GM12878 (cell line): ENCODE data around the gene TPM4. TPM values are rescaled to one million over a fixed set of nuclear protein-coding genes. Genes with fewer than 3 reads are reported as not detected.
A peak's percentile ranks its signal among the peaks of the same experiment; 100 is the strongest.

Source experiments
- ASH2L ChIP-seq: fragments of 300-600, 200-600 bp; sonication (generic); IDR thresholded peaks from 2 replicates; pipeline ENCODE4 v1.6.1; 2017; ENCODE audit warnings: low read depth, mild to moderate bottlenecking, borderline replicate concordance
- GABPA ChIP-seq: IDR thresholded peaks from 2 replicates; pipeline ENCODE4 v1.6.1; 2014; ENCODE audit warnings: antibody characterized with exemption, low read depth, mild to moderate bottlenecking, inconsistent platforms
- IKZF2 ChIP-seq, 2 experiments: fragments of 450-650 bp; IDR thresholded peaks; 2 replicates each; pipeline ENCODE4 v1.6.1; 2017; ENCODE audit warnings: mild to moderate bottlenecking in 2 of 2, moderate library complexity in 2 of 2
- MXI1 ChIP-seq: fragments of 150-350 bp; IDR thresholded peaks from 2 replicates; pipeline ENCODE4 v1.6.1; 2011; ENCODE audit warnings: low read depth, mild to moderate bottlenecking, inconsistent platforms, low read length, improper control_type of control experiment
- NRF1 ChIP-seq: conservative IDR thresholded peaks from 2 replicates; pipeline ENCODE4 v1.6.1; 2011; ENCODE audit warnings: mild to moderate bottlenecking, low read depth, low read length, improper control_type of control experiment
- PAX8 ChIP-seq: fragments of 450-650 bp; IDR thresholded peaks from 2 replicates; pipeline ENCODE4 v1.6.1; 2017; ENCODE audit warnings: mild to moderate bottlenecking, moderate library complexity
- POLR2AphosphoS5 ChIP-seq: IDR thresholded peaks from 2 replicates; pipeline ENCODE4 v1.6.1; 2011; ENCODE audit warnings: mild to moderate bottlenecking, low read length, inconsistent platforms
- SMAD1 ChIP-seq: fragments of 450-650 bp; IDR thresholded peaks from 2 replicates; pipeline ENCODE4 v1.6.1; 2018; ENCODE audit warnings: mild to moderate bottlenecking, low read depth; ENCODE audit not compliant: partially characterized antibody
- YBX1 ChIP-seq: fragments of 450-650 bp; IDR thresholded peaks from 2 replicates; pipeline ENCODE4 v1.6.1; 2016; ENCODE audit warnings: antibody characterized with exemption
- ZSCAN29 ChIP-seq: fragments of 450-650 bp; IDR thresholded peaks from 2 replicates; pipeline ENCODE4 v1.6.1; 2017; ENCODE audit warnings: mild to moderate bottlenecking, moderate library complexity
- polyA plus RNA-seq, 11 experiments: library from polyadenylated mRNA; depleted of rRNA in 4 of 11; unstranded in 6 of 11; stranded (reverse) in 5 of 11; fragments of >200 nt; fragmentation: Nextera tagmentation in 4 of 11; fragmentation: Illumina TruSeq in 1 of 11; extraction: Ambion mirVana in 4 of 11; extraction: Trizol in 1 of 11; gene quantifications; 1 replicate in 1 of 11; 2 replicates in 10 of 11; pipeline versions ENCODE4 v1.2.1 to v1.2.3, GENCODE V29; 2011 to 2016; ENCODE audit warnings: inconsistent platforms in 2 of 11, missing spikeins in 2 of 11, low read depth in 1 of 11
- total RNA-seq, 4 experiments: library from RNA; depleted of rRNA in 3 of 4; stranded (reverse); fragments of >200 nt in 3 of 4; fragmentation: Illumina TruSeq in 1 of 4; extraction: Trizol in 1 of 4; gene quantifications; 2 replicates each; pipeline versions ENCODE4 v1.2.1 to v1.2.3, GENCODE V29; 2013 to 2021
- TF ChIP-seq, protein P1 (sequence below): IDR thresholded peaks from 2 replicates; pipeline ENCODE4 v1.6.1; 2012; ENCODE audit warnings: improper control_type of control experiment, low read depth, low read length; ENCODE audit not compliant: insufficient replicate concordance
- TF ChIP-seq, protein P2 (sequence below): fragments of 150-350 bp; IDR thresholded peaks from 2 replicates; pipeline ENCODE4 v1.6.1; 2014; ENCODE audit warnings: mild to moderate bottlenecking, low read depth, low read length
- TF ChIP-seq, protein P3 (sequence below): fragments of 450-650 bp; IDR thresholded peaks from 2 replicates; pipeline ENCODE4 v1.6.1; 2017; ENCODE audit warnings: mild to moderate bottlenecking, moderate library complexity
- TF ChIP-seq, protein P4 (sequence below): fragments of 450-650 bp; IDR thresholded peaks from 2 replicates; pipeline ENCODE4 v1.6.1; 2017; ENCODE audit warnings: mild to moderate bottlenecking, moderate library complexity

Gene TPM4
- total and polyA plus RNA-seq, 10 of the 15 experiments (the other 5 are each of a cell fraction or from before 2014, with no cell fraction given) = 183 to 620 (median 407) TPM

DNA sequence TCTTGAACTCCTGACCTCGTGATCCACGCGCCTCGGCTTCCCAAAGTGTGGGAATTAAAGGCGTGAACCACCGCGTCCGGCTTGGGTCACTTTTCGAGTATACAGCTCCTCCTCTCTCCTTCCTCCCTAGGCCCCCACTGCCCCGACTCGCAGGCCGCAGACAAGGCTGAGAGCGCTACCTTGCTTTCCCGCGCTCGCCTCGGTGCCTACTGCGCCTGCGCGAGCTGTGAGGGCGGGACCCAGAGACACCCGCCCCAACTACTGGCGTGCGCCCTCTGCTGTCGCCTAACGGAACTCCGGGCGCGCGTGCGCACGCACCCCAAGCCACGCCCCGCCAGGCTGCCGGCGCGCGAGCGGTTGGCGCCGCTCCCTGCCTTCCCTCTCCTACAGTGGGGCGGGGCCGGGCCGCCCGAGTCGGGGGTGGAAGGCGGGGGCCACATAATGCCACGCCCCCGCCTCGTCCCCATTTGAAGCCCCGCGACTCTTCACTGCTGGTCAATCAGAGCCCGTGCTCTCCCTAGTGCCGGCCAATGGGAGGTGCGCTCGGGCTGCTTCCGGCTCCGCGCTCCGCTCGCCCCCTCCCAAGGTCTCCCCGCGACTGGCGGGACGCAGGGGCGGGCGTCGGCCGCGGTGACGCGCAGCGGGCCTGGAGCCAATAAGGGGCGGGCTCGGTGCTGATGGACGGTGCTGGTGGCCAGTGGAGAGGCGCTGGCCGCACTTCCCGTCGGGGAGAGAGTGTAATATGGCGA, 35.0 kb downstream of the TPM4 start, which contains the start of gene RAB8A (continued):
- TF ChIP-seq, protein P1, sequence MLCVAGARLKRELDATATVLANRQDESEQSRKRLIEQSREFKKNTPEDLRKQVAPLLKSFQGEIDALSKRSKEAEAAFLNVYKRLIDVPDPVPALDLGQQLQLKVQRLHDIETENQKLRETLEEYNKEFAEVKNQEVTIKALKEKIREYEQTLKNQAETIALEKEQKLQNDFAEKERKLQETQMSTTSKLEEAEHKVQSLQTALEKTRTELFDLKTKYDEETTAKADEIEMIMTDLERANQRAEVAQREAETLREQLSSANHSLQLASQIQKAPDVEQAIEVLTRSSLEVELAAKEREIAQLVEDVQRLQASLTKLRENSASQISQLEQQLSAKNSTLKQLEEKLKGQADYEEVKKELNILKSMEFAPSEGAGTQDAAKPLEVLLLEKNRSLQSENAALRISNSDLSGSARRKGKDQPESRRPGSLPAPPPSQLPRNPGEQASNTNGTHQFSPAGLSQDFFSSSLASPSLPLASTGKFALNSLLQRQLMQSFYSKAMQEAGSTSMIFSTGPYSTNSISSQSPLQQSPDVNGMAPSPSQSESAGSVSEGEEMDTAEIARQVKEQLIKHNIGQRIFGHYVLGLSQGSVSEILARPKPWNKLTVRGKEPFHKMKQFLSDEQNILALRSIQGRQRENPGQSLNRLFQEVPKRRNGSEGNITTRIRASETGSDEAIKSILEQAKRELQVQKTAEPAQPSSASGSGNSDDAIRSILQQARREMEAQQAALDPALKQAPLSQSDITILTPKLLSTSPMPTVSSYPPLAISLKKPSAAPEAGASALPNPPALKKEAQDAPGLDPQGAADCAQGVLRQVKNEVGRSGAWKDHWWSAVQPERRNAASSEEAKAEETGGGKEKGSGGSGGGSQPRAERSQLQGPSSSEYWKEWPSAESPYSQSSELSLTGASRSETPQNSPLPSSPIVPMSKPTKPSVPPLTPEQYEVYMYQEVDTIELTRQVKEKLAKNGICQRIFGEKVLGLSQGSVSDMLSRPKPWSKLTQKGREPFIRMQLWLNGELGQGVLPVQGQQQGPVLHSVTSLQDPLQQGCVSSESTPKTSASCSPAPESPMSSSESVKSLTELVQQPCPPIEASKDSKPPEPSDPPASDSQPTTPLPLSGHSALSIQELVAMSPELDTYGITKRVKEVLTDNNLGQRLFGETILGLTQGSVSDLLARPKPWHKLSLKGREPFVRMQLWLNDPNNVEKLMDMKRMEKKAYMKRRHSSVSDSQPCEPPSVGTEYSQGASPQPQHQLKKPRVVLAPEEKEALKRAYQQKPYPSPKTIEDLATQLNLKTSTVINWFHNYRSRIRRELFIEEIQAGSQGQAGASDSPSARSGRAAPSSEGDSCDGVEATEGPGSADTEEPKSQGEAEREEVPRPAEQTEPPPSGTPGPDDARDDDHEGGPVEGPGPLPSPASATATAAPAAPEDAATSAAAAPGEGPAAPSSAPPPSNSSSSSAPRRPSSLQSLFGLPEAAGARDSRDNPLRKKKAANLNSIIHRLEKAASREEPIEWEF = no peak
- TF ChIP-seq, protein P2, sequence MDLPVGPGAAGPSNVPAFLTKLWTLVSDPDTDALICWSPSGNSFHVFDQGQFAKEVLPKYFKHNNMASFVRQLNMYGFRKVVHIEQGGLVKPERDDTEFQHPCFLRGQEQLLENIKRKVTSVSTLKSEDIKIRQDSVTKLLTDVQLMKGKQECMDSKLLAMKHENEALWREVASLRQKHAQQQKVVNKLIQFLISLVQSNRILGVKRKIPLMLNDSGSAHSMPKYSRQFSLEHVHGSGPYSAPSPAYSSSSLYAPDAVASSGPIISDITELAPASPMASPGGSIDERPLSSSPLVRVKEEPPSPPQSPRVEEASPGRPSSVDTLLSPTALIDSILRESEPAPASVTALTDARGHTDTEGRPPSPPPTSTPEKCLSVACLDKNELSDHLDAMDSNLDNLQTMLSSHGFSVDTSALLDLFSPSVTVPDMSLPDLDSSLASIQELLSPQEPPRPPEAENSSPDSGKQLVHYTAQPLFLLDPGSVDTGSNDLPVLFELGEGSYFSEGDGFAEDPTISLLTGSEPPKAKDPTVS = no peak
- TF ChIP-seq ASH2L = no peak
- peak; percentile 84 for TF ChIP-seq NRF1
- TF ChIP-seq SMAD1 = no peak
- TF ChIP-seq YBX1 = no peak
- TF ChIP-seq, protein P3, sequence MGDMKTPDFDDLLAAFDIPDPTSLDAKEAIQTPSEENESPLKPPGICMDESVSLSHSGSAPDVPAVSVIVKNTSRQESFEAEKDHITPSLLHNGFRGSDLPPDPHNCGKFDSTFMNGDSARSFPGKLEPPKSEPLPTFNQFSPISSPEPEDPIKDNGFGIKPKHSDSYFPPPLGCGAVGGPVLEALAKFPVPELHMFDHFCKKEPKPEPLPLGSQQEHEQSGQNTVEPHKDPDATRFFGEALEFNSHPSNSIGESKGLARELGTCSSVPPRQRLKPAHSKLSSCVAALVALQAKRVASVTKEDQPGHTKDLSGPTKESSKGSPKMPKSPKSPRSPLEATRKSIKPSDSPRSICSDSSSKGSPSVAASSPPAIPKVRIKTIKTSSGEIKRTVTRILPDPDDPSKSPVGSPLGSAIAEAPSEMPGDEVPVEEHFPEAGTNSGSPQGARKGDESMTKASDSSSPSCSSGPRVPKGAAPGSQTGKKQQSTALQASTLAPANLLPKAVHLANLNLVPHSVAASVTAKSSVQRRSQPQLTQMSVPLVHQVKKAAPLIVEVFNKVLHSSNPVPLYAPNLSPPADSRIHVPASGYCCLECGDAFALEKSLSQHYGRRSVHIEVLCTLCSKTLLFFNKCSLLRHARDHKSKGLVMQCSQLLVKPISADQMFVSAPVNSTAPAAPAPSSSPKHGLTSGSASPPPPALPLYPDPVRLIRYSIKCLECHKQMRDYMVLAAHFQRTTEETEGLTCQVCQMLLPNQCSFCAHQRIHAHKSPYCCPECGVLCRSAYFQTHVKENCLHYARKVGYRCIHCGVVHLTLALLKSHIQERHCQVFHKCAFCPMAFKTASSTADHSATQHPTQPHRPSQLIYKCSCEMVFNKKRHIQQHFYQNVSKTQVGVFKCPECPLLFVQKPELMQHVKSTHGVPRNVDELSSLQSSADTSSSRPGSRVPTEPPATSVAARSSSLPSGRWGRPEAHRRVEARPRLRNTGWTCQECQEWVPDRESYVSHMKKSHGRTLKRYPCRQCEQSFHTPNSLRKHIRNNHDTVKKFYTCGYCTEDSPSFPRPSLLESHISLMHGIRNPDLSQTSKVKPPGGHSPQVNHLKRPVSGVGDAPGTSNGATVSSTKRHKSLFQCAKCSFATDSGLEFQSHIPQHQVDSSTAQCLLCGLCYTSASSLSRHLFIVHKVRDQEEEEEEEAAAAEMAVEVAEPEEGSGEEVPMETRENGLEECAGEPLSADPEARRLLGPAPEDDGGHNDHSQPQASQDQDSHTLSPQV = peak; percentile 49; the same call in 1 of the 2 replicates
- no peak for TF ChIP-seq MXI1
- TF ChIP-seq GABPA = peak; percentile 78
- TF ChIP-seq ZSCAN29 = no peak
- no peak for TF ChIP-seq IKZF2 (IDR thresholded peaks at IDR 0.05)
- TF ChIP-seq, protein P4, sequence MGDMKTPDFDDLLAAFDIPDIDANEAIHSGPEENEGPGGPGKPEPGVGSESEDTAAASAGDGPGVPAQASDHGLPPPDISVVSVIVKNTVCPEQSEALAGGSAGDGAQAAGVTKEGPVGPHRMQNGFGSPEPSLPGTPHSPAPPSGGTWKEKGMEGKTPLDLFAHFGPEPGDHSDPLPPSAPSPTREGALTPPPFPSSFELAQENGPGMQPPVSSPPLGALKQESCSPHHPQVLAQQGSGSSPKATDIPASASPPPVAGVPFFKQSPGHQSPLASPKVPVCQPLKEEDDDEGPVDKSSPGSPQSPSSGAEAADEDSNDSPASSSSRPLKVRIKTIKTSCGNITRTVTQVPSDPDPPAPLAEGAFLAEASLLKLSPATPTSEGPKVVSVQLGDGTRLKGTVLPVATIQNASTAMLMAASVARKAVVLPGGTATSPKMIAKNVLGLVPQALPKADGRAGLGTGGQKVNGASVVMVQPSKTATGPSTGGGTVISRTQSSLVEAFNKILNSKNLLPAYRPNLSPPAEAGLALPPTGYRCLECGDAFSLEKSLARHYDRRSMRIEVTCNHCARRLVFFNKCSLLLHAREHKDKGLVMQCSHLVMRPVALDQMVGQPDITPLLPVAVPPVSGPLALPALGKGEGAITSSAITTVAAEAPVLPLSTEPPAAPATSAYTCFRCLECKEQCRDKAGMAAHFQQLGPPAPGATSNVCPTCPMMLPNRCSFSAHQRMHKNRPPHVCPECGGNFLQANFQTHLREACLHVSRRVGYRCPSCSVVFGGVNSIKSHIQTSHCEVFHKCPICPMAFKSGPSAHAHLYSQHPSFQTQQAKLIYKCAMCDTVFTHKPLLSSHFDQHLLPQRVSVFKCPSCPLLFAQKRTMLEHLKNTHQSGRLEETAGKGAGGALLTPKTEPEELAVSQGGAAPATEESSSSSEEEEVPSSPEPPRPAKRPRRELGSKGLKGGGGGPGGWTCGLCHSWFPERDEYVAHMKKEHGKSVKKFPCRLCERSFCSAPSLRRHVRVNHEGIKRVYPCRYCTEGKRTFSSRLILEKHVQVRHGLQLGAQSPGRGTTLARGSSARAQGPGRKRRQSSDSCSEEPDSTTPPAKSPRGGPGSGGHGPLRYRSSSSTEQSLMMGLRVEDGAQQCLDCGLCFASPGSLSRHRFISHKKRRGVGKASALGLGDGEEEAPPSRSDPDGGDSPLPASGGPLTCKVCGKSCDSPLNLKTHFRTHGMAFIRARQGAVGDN = peak; percentile 84
- TF ChIP-seq PAX8 = no peak
- TF ChIP-seq POLR2AphosphoS5 = no peak
